RPMI7951 (cell line): ENCODE data around the gene NFIB. TPM values are rescaled to one million over a fixed set of nuclear protein-coding genes. Genes with fewer than 3 reads are reported as not detected.

ENCODE experiments used
- DNase-seq: peaks from one replicate; pipeline ENCODE4 v3.0.0-alpha.2; 2012; ENCODE audit warnings: low read depth
- total RNA-seq: library from RNA; depleted of rRNA; stranded (reverse); fragments of >200 nt; shearing (Covaris generic); gene quantifications from 2 replicates; pipeline ENCODE4 v1.2.3, GENCODE V29; 2014; rRNA removed

NFIB gene
- 6.4 and 9.1 TPM in 2 replicates for total RNA-seq

DNA sequence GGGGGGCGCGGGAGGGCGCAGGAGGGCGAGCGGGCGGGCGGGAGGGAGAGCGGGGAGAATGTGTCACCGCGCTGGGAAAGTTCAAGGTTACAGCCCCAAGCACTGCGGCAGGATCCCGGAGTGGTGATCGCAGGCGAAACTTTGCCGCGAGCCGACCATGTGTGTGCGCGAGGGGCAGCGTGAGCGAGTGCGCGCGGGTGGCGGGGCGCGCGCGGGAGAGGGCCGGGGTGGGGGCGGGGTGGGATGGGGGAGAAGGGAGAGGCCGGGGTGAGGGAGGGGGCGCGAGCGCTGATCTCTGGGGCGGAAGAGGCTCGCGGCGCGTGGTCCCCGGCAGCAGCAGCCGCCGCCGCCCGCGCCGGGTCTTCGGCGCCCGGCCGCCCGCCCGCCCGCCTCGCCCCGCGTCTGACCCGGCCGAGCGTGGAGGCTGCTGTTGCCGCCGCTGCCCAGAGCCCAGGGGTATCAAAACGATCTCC lies at the start of gene NFIB:
TSS of gene NFIB (minus strand) at position 191 of the 473 bp plus-strand sequence. CDS start 630 bp downstream, outside the sequence.
- DNase-seq, result peak; percentile 67

DNA sequence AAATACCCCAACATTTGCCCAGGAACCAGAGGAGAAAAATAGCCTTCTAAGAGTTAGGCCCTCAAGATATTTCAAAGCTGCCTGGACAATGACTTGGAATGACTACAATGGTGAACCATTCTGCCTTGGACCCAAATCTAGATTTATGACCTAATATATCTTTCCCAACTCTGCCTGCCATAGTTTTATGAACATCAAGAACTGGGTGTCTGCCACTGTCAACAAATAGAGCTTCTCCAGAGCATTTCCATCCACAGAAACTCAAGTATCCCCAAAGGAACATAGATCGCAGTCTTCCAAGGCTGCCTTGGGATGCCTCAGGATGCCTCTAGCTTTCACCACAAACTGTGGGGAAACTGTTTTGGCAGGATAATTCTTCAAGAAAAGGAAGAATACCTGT lies 48.2 kb upstream of the NFIB start:
- no peak for DNase-seq

DNA sequence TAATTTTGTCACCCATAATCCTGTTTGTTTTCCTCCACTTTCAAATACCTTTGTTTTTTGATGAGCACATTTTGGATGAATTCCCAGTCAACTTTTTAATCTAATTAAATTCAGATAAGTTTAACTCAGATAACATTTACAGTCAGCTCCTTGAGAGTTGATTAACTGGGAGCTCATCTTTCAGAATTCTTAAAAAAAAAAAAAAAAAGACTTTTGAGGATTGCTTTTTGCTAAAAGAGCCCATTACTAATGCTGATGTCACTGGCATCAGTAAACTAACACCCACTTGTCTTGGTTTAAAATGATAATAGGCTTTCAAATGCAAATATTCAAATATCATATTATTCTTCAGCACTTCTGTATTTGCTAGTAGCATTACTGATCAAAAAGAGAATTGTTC lies 47.1 kb upstream of the NFIB start:
- no peak for DNase-seq

DNA sequence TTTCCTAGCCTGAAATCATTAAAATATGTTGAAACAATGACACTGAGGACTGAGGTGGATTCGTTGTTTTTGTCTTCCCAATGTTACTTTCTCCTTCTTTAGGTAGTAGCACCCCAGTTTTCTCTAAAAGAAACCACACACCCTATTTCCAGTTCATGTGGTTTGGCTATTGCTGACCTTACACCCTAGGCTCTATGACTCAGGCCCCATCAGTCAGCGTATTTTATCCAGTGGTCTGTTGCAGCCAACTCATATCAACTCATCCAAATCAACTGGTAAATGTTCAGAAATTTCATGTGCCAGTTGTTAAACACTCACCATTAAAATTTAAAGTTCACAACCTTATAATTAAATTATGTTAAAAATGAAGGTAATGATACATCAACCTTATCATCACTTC lies 44.6 kb upstream of the NFIB start:
- peak; percentile 33 for DNase-seq

DNA sequence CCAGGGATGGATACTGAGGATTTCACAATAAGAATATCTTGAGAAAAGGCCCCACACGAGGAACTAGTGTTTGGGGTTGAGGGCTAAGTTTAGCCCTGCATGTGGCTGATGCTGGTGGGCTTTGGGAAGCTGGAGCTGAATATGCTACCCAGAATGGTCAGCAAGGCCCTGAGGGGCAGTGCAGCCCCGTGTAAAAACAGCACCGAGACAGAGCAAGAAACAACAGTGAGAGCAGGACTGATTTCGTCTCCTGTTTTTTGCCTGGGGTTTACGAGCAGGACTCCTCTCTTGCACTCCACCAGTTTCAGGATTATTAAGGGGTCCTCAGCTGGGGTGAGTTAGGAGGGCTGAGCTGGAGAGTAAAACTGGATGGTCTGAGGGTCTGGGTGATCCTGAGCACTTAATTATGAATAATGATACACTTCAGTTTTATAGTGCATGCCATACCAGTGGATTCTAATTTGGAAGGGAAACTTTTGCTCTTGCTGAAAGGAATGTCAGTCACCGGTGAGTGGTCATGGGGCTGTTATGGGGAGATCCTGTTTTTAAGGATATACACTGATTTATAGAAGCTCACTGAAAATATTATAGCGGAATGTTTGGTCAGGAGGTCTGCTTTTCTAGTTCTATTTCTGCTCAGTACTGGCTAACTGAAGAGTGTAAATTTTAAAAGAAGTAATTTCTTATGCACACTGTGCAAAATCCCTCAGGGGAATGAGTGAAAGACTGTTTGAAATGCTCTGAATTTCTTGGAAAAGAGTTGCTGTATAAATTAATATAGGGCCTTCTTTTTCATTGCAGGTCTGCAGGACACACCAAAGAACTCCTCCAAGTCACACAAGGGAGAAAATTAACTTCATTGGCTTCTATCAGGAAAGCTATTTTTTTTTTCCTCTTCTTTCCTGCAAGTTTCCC lies 42.7 kb upstream of the NFIB start:
- no peak for DNase-seq

DNA sequence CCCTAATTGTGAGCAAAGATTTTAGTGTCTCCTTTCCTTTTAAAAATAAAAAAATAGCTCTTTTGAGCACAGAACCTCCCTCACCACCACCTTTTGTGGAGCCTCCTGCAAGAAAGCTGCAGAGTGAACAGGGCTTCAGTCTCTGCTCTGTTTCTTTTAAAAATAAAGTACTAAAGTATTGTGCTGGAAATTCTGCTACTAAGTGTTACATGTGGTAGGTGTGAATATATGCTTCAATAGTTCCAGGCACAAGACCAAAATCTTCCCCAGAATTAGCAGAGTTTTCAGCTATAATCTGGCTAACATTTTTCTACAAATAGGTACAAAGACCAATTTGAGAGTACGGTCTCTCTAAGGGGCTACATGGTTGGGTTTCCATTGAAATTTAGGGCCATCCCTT lies 40.3 kb upstream of the NFIB start:
- no peak for DNase-seq

DNA sequence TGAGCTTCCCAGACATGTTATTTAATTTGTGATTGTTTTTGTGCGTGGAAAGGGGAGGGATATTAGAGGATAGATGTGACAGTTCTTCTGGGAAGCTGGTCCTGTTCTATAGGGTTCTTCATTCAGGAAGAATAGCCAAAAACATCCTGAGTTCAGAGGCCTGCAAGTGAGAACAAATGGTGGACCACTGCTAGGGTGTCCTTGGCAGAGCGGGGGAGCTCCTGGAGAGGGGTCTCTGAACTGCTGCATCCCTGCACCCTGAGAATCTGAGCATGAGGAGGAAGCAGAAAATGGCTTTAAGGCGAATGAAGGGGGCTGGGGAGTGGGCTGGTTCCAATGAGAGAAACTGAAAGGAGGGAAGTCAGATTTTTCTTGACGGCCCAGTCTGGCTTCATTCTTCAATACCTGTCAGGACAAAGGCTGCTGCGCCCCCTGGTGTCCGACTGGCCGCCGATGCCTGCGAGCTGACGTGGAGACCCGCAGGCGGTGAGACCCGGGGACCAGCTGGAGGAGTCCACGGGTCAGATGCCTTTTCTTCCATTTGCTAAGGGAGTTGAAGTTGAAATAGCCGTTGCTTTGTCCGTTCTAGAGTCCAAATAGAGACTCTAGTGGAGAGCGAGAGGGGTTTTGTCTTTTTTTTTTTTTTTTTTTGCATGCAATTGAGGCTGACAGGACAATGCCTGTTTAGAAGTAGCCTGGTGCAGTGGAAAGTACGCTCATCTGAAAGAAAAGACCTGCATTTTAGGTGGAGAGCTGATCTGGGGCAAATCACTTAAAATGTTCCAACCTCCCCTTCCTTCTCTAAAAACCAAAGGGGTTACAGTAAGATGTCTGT lies 39.5 kb upstream of the NFIB start:
- DNase-seq, result peak; percentile 64

DNA sequence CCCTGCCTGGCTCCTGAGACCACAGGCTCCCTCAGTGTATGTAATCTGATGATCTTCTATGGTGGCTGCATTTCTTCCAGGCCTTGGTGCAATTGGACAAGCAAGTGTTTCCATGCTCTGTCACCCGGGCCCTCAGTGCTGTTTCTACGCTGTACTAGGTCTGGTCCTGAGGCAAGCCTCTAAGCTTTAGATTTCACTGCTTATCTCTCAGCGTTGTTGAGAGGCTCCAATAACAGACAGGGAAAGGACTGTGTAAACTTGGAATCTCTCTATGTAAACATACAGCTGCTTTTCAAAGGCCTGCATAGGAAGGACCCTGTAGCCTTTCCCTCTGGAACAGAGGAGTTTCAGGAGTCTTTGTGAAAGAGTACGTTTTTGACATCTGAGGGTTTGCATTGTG lies 38.6 kb upstream of the NFIB start:
- no peak for DNase-seq

DNA sequence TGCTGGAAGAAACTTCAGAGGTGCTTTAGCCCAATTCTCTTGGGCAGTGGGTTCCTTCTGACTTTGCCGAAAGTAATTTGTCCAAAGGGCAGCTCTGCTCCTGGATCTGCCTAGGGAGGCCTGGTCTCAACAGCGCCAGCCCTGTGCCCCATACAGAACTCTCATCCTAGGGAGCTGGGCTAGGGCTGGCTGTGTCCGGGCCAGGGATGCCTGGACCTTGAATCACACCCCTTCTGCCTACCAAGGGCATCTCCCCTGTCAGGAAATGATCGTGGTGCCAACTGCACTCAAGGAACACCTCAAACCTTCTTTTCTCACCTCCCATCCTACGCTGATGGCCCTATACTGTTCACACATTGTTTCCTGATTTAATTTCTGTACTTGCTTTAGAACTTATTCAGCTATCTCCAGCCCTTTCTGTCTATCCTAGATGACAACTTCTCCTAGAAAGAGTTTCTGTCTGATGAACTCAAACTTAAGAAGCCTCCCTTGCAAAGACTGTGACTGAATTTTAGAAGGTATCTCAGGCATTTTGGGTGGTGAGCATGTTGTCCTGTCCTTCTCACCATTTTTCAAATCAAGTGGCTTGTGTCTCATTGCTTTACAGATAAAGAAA lies 37.4 kb upstream of the NFIB start:
- no peak for DNase-seq

DNA sequence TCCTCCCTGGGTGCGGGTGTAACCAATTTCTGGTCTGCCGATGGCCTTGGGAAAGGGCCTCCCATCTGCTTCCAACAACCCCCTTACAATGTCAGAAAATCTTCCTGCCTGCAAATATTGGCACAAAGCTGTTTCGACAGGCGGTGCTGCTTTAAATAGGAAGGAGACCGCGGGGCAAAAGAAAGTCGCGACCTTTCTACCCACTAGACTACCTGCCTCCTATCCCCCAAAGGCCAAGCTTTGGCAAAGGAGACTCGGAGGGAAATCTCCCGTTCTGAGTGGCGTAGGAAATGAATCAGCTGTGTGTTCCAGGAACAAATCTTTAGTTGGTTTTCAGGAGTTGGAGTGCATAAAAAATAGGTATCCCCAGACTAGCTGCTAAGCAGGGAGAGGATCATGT lies 36.8 kb upstream of the NFIB start:
- no peak for DNase-seq

DNA sequence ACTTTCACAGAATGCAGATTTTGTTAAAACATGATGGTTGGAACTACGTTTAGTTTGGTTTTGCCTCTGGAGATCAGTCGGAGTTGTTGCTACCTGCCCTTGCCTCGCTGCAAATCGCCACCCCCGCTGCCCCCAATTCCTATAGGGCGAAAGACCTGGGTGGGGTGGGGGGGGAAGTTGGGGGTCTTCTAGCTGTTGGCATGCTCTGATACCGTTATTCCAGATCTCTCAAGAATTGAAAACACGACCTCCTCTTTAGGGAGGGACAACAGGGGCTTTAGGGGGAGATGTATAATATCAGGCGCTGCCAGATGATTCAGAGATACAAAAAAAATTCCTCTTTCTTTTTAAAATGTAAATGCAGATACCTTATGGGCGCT lies 36.4 kb upstream of the NFIB start:
- no peak for DNase-seq

DNA sequence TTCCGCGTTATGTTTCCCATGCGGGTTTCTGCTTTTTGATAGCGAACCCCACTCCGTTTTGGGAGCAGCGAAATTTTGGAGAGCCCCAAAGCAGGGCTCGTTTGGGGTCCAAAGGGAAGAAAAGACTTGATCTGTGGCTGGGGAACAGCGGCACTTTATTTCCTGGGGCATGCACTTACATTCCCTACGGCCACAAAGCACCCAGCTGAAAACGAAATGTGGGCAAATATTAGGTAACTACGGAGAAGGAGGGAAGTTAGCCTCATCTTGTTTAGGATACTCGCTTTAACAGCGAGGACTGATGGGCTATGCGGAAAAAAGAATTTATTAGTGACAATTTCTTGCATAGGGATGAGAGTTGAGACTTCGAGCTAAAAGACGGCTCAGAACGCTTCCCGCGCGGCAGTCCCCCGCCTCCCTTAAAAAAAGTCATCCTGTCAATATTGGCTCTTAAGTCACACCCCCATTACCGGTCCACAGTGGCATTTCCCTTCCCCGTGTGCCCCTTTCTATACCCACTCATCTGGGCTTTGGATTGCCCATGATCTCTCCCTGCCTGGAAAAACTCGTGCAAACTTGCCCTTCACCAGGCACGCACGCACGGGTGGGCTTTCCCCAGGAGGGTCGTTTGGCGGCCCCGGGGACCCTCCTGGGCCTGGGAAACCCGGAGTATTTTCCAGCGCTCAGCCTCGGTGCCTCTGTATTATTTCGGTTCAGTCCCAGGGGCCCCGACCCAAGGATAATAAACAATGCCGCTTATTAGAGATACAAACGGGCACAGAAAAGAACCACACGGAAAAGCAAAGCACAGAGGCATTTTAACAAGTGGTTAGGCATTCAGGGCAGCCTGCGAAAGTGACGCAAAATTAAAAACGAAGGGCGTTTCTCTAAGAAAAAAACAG lies 35.8 kb upstream of the NFIB start:
- DNase-seq, result no peak

DNA sequence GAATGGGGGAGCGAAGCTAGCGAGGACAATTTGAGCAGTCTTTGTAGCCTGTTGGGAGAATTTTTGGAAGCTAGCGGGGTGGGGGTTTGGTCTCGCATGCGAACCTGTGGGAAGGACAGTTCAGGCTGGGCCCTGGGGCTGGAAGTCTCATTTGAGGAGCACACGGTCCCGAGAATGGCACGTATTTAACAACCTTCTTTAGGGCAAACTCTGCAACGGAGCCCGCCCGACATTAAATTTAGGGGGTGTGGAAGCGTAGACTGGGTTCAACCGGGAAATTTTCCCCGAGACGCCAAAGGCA lies 35.2 kb upstream of the NFIB start:
- DNase-seq, result no peak

DNA sequence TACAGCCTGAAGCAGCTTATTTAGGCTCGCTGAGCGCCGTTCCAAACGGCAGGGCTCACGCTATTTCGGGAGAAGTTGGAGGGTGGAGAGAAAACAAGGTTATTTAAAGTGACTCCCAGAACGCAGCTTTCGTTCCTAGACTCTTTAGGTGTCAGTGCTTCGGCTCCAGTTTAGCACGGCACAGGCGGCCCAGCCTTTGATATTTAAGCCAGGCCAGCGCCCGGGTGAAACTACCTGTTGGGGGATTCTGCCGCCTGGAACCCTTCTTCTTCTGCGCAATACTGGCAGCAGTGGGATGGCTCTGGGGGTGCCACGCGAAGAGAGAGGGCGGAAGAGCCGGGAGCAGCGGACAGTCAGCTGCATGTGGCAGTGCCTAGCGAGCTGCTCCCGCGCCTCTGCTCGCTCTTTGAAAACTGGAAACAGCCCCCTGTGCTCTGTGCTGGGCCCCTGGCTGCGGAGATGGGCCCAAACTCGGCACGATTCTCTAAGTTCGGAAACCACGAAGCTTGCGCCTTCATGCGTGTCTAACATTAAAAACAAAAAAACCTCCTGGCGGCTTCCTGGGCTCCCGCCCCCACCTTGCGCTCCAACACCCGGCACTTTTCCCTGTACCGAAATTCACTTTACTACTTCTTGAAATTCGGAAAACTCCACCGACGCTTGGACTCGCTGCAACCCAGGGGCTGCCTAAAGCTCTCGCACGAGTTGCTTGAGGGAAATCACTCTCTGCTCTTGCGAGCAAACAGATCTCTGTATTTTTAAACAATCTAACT lies 34.6 kb upstream of the NFIB start:
- peak; percentile 10 for DNase-seq

DNA sequence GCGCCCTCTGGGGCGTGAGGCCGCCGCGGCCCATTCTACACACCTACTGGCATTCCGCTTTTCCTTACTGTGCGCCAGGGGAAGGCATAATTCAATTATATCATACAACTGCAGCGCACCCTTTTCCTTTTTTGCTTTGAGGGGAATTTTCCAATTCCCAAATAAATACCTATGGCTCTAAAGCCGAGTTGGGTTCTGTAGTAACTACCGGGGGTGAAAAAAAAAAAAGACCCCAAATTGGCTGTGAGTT lies 34.1 kb upstream of the NFIB start:
- peak; percentile 14 for DNase-seq

DNA sequence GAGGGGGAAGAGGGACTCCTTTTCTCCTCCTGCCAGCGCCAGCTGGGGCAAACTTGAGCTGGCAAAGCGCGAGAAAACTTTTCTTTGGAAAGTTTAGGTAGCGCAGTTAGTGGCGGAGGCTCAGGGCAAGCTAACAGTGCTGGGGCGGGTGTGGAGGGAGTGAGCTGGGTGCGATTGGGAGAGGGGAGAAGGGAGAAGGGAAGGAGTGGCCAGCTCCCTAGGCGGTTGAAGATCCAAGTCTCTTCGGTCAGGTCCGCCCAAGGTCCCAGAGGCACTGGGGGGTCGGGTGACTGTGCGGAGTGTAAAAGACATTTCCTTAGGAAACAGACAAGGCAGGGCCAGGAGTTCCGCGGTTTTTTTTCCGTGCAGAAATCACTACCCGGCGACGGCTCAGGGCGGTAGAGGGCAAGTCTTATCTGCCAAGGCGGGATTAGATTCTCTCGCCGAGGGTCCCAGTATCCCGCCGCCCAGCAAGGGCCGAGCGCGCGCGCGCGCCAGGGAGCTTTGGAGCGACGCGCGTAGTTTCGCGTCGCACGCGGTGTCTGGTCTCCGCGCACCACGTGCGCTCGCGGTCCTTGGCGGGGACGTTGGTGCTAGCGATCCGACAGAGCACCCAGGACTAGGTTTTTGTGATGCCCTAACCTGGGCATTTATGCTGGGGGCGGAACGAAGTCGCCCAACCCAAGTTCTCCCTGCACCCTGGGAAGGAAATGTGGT lies 33.6 kb upstream of the NFIB start:
- peak; percentile 2 for DNase-seq

DNA sequence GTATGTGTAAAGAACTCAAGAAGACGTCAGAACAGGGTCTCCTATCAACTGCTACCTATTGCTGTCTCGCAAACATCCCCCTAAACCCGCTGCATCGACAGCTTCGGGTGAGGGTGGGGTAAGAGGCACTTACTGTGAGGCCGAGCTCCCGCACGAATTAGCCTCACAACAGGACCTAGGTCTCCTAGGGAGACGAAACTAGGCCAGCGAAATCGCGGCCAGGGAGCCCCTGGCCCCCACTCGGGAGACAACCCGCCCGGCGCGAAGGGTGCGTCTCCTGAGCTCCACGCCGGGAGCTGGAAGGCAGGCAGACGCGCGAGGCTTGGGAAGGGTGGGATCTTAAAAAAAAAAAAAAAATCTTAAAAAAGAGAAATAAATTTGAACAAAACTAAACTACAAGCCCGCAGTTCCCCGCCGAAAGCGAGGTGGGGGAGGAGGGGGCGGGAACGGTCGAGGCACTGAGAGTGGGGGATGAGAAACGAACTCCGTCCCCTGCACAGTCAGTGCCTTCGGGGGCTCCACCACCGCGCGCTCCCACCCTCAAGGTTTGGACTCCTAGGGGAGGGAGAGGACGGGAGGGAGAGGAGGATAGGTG lies 33.0 kb upstream of the NFIB start:
- DNase-seq, result no peak

DNA sequence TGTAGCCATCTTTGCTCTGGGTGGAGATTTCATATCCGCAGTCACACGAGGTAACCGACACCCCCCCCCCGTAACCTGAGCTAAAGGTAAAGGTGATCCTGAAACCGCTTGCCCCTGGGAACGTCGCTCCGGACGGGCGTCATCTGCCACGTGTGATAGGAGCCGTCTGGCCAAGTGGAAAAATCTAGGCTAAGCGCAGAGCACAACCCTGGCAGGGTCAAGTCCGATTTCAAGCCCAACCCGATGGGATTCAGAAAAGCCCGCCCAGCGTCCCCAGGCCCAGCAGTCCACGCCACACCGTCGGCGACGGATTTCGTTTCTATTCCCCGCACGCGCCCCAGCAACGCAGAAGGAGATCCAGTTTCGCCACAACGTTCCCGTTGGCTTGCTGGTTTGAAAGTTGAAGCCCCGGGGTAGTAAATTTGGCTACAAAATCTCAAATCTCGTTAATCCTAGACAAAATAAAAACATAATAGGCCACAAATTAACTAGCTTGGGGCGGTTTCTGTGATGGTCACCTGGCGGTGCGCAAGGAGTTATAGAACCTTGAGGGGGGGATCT lies 32.4 kb upstream of the NFIB start:
- no peak for DNase-seq
